Glutamatergic neuron (in vitro differentiated cells): ENCODE results near the gene MAFG. TPM values are rescaled to one million over a fixed set of nuclear protein-coding genes. Genes with fewer than 3 reads are reported as not detected.

Source experiments
- DNase-seq: peaks from one replicate; pipeline ENCODE4 v3.0.0; 2022
- H3K27ac Mint-ChIP-seq: one replicate; pipeline ENCODE4 v1.8.0; 2020; ENCODE audit warnings: mild to moderate bottlenecking, mixed read lengths, inconsistent platforms; ENCODE audit not compliant: unreplicated experiment
- H3K27me3 Mint-ChIP-seq: one replicate; pipeline ENCODE4 v1.8.0; 2020; ENCODE audit warnings: mild to moderate bottlenecking, moderate library complexity, mixed read lengths, inconsistent platforms; ENCODE audit not compliant: unreplicated experiment
- H3K36me3 Mint-ChIP-seq: one replicate; pipeline ENCODE4 v1.8.0; 2020; ENCODE audit warnings: mild to moderate bottlenecking, mixed read lengths, inconsistent platforms; ENCODE audit not compliant: unreplicated experiment
- H3K4me1 Mint-ChIP-seq: one replicate; pipeline ENCODE4 v1.8.0; 2020; ENCODE audit warnings: mild to moderate bottlenecking, low read depth, mixed read lengths, inconsistent platforms; ENCODE audit not compliant: unreplicated experiment
- H3K4me3 Mint-ChIP-seq: one replicate; pipeline ENCODE4 v1.8.0; 2020; ENCODE audit warnings: mild to moderate bottlenecking, mixed read lengths, inconsistent platforms; ENCODE audit not compliant: unreplicated experiment
- H3K9me3 Mint-ChIP-seq: one replicate; pipeline ENCODE4 v1.8.0; 2020; ENCODE audit warnings: mild to moderate bottlenecking, moderate library complexity, mixed read lengths, inconsistent platforms; ENCODE audit not compliant: unreplicated experiment
- total RNA-seq: library from RNA; stranded (reverse); fragmentation: NEBNext Ultra II Directional; extraction: Animal tissue kit (Norgen Biotek cat#: 25700); gene quantifications from one replicate; pipeline ENCODE4 v1.2.1, GENCODE V29; 2021; ENCODE audit not compliant: unreplicated experiment
- TF ChIP-seq, protein P1 (sequence below): fragments of 200-600 bp; sonication (generic); IDR thresholded peaks from one replicate; pipeline ENCODE4 v1.5.0; 2021; ENCODE audit not compliant: partially characterized antibody, unreplicated experiment

The MAFG gene
- total RNA-seq, 1 donor from 2014 or later, result 30.6 TPM

DNA sequence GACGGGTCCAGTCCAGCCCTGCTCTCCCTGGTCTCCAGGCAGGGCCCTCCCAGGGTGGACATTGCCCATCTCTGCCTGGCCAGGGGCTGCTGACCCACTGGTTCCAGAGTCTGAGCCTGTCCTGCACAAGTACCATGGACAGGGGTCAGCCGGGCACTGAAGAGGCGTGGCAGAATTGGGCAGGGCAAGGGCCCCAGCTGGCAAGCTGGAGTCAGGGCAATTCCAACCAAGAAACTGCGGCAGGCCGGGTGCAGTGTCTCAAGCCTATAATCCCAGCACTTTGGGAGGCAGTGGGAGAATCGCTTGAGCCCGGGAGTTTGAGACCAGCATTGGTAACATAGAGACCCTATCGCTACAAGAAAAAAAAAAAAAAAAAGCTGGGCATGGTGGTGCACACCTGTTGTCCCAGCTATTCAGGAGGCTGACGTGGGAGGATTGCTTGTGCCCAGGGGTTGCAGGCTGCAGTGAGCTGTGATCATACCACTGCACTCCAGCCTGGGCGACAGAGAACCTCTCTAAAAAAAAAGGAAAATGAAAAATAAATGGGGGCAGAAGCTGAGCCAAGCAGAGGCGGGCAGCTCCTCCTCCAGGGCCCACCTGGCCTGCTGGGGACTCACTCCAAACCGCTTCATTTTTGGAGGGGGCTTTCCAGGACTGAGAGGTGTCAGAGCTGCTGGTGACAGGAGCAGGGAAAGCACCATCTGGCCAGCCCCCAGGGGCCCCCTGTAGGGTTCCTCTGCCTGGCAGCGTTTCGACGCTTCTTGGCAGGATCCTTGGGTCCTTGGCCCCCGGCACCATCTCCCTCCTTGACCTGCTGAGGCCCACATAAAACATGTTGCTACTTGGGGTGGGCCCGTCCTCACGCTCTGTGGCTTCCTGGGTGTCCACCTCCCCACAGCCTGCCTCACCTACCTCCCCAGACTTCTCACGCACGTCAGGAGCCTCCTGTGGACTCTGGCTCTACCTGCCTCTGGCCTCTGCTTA, 2.9 kb upstream of the MAFG start:
- DNase-seq, result no peak
- peak overlapping the region; percentile 37 for H3K4me3 Mint-ChIP-seq

DNA sequence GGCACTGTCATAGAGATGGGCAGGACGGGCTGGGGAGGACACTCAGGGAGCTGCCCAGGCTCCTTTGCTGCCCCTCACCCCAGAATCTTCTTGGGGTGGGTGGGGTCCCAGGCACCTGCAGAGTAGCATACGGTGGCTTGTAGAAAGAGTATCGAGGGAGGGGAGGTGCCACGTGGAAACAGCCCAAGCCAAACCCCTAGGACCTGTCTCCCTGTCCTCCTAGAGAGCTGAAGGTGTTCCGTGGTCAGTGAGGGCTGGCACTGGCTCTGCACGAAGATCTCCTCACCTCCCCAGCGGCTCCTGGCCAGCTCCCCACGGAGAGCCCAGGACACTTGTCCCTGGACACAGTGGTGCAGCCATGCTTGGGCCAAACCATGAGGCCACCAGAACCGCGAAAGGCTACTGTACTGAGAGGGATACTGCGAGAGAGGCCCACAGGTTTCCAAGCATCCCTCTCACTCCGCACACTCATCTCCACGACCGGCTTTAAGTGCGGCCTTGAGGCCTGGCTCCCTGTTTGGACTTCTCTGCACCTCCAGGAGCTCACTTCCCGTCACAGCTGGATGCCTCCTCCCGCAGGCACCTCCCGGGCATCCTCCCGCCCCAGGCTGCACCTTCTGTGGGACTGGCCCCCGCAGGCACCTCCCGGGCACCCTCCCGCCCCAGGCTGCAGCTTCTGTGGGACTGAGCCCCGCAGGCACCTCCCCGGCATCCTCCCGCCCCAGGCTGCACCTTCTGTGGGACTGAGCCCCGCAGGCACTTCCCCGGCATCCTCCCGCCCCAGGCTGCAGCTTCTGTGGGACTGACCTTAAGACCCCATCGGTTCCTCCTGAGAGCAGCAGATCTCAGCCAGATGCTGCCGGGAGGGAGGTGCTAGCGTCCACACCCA, 2.0 kb upstream of the MAFG start:
- TF ChIP-seq, protein P1, sequence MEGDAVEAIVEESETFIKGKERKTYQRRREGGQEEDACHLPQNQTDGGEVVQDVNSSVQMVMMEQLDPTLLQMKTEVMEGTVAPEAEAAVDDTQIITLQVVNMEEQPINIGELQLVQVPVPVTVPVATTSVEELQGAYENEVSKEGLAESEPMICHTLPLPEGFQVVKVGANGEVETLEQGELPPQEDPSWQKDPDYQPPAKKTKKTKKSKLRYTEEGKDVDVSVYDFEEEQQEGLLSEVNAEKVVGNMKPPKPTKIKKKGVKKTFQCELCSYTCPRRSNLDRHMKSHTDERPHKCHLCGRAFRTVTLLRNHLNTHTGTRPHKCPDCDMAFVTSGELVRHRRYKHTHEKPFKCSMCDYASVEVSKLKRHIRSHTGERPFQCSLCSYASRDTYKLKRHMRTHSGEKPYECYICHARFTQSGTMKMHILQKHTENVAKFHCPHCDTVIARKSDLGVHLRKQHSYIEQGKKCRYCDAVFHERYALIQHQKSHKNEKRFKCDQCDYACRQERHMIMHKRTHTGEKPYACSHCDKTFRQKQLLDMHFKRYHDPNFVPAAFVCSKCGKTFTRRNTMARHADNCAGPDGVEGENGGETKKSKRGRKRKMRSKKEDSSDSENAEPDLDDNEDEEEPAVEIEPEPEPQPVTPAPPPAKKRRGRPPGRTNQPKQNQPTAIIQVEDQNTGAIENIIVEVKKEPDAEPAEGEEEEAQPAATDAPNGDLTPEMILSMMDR, result no peak
- no peak overlapping the region for H3K27ac Mint-ChIP-seq
- no peak for DNase-seq
- peak overlapping the region; percentile 21 for H3K4me3 Mint-ChIP-seq
- H3K36me3 Mint-ChIP-seq, result no peaks in the 10 kb centered on the region
- H3K4me1 Mint-ChIP-seq, result peaks cover 20% of the 10 kb centered on the region
- peaks cover 8% of the 10 kb centered on the region for H3K9me3 Mint-ChIP-seq
- peaks cover 13% of the 10 kb centered on the region for H3K27me3 Mint-ChIP-seq

More for the DNA sequence above, 2.9 kb upstream of the MAFG start:
- TF ChIP-seq, protein P1, result no peak
- peaks cover 17% of the 10 kb centered on the region for H3K4me1 Mint-ChIP-seq
- no peak overlapping the region for H3K27ac Mint-ChIP-seq
- peaks cover 16% of the 10 kb centered on the region for H3K27me3 Mint-ChIP-seq
- H3K36me3 Mint-ChIP-seq, result no peaks in the 10 kb centered on the region
- H3K9me3 Mint-ChIP-seq, result peaks cover 7% of the 10 kb centered on the region

DNA sequence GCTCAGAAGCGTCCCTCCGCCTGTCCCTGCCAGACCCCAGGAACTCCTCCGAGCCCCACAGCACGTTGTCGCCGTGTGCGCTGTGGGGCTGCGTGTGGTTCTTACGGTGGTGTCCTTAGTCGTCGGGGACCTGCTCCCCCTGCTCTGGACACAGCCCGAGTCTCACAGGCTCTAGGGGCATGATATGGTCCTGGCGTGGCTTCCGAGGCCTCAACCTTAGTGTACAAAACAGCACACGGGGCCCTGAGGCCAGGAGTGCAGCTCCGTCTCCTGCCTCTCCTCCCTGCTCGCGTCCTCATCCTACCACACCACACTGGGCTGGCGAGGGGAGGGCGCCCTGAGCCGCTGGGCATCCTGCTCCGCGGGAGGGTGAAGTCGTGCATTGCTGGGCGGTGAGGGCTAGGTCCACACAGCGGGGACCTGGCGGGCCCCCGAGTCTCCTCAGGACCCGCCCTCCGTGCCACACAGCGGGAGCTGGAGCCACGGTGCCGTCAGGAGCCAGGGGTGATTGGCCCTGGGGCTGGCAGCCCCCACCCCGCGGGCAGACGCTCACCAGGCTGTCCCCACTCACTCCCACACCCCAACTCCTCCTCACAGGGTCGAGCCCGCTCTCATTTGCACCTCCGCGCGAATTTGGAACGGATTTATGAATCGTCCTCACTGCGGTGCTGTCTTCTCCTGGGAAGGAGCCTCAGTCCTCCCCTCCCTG, 1.2 kb upstream of the MAFG start:
- no peaks in the 10 kb centered on the region for H3K36me3 Mint-ChIP-seq
- H3K9me3 Mint-ChIP-seq, result peaks cover 8% of the 10 kb centered on the region
- DNase-seq, result no peak
- H3K27me3 Mint-ChIP-seq, result peaks cover 11% of the 10 kb centered on the region
- peak overlapping the region; percentile 21 for H3K4me3 Mint-ChIP-seq
- peaks cover 22% of the 10 kb centered on the region for H3K4me1 Mint-ChIP-seq
- H3K27ac Mint-ChIP-seq, result no peak overlapping the region
- TF ChIP-seq, protein P1, result no peak

DNA sequence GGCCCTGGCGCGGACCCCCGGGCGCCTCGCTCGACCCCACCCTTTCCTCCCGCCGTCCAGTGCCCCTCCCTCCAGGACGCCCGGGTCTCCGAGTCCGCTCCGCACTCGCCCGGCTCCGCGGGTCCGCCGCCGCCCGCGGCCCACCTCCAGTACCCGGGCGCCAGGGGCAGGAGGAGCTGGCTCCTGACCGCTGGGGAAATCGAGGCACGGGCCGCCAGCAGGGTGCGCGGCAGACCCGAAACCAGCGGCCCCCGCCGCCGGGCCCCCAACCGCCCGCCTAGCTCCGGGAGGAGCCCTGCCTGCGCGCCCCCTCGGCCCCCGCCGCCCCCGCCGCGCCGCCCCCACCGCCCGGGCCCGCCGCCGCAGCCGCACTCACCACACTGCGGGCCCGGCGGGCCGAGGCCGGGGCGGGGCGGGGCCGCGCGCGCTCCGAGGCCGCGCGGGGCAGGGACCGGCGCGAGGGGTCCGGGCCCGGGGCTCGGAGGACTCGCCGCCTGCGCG, 333 bp downstream of the MAFG start:
- Mint-ChIP-seq H3K27ac (no peak overlapping the region), H3K27me3 (peaks cover 5% of the 10 kb centered on the region), H3K36me3 (no peaks in the 10 kb centered on the region), H3K4me1 (peaks cover 29% of the 10 kb centered on the region), H3K9me3 (peaks cover 8% of the 10 kb centered on the region), H3K4me3 (peak overlapping the region; percentile 52)
- TF ChIP-seq, protein P1, result no peak
- DNase-seq, result no peak
